Osteoblast (primary cell): ENCODE measurements around the gene SHISA9. TPM values are rescaled to one million over a fixed set of nuclear protein-coding genes. Genes with fewer than 3 reads are reported as not detected.

ENCODE experiments used
- DNase-seq: peaks from one replicate; pipeline ENCODE4 v3.0.0; 2011; ENCODE audit warnings: low spot score, mixed read lengths; ENCODE audit not compliant: insufficient read length; ENCODE audit errors: missing footprints
- H2AFZ ChIP-seq: 2 replicates; pipeline ENCODE4 v1.6.0; 2011; ENCODE audit warnings: mild to moderate bottlenecking, low read length
- H3K27ac ChIP-seq: 2 replicates; pipeline ENCODE4 v1.5.1; 2011; ENCODE audit warnings: mild to moderate bottlenecking, low read depth, low read length, moderate library complexity
- H3K27me3 ChIP-seq: 2 replicates; pipeline ENCODE4 v1.6.0; 2012; ENCODE audit warnings: mild to moderate bottlenecking, control low read depth, inconsistent platforms, low read length, moderate library complexity; ENCODE audit not compliant: insufficient read depth
- H3K36me3 ChIP-seq: 2 replicates; pipeline ENCODE4 v1.5.1; 2011; ENCODE audit warnings: mild to moderate bottlenecking, low read length, control low read depth, moderate library complexity; ENCODE audit not compliant: insufficient read depth
- H3K4me1 ChIP-seq: 2 replicates; pipeline ENCODE4 v1.5.1; 2011; ENCODE audit warnings: mild to moderate bottlenecking, low read length, control low read depth, moderate library complexity; ENCODE audit not compliant: insufficient read depth
- H3K4me2 ChIP-seq: 2 replicates; pipeline ENCODE4 v1.6.0; 2011; ENCODE audit warnings: mild to moderate bottlenecking, low read length; ENCODE audit not compliant: insufficient read depth
- H3K4me3 ChIP-seq: fragments of 200-600 bp; sonication (generic); 3 replicates; pipeline ENCODE4 v1.5.1; 2012; ENCODE audit warnings: mild to moderate bottlenecking, low read length, inconsistent platforms; ENCODE audit not compliant: insufficient read depth
- H3K79me2 ChIP-seq: 2 replicates; pipeline ENCODE4 v1.6.0; 2012; ENCODE audit warnings: mild to moderate bottlenecking, low read length, control low read depth, inconsistent platforms; ENCODE audit not compliant: insufficient read depth
- H3K9me3 ChIP-seq: 2 replicates; pipeline ENCODE4 v1.5.1; 2011; ENCODE audit warnings: low read depth, low read length, control low read depth
- H4K20me1 ChIP-seq: 2 replicates; pipeline ENCODE4 v1.6.0; 2012; ENCODE audit warnings: mild to moderate bottlenecking, low read length, control low read depth; ENCODE audit not compliant: insufficient read depth
- CTCF ChIP-seq: IDR thresholded peaks from 2 replicates; pipeline ENCODE4 v1.5.1; 2011; ENCODE audit warnings: mild to moderate bottlenecking, low read depth, low read length, moderate library complexity; ENCODE audit errors: extremely low read depth
- total RNA-seq: library from RNA; depleted of rRNA; stranded (reverse); fragments of >200 nt; gene quantifications from 2 replicates; pipeline ENCODE4 v1.2.3, GENCODE V29; 2012

Gene SHISA9
- total RNA-seq, 1 donor: under 0.01 TPM

- no peaks in the 10 kb centered on the region for H3K79me2 ChIP-seq
- no peak for TF ChIP-seq CTCF
- no peak overlapping the region for H3K4me3 ChIP-seq
- H3K27ac ChIP-seq: no peak overlapping the region
- H3K4me1 ChIP-seq: no peaks in the 10 kb centered on the region
- no peaks in the 10 kb centered on the region for H3K36me3 ChIP-seq
- H3K27me3 ChIP-seq: no peaks in the 10 kb centered on the region
- no peaks in the 10 kb centered on the region for H3K9me3 ChIP-seq
- DNase-seq: no peak
- H4K20me1 ChIP-seq: no peaks in the 10 kb centered on the region
- H3K4me2 ChIP-seq: no peak overlapping the region
- no peak overlapping the region for H2AFZ ChIP-seq
Observed at GRCh38 chr16:12942861-12943260, 41.5 kb downstream of the SHISA9 start.

- Histone ChIP-seq H4K20me1 (no peaks in the 10 kb centered on the region), H3K4me3 (no peak overlapping the region), H2AFZ (no peak overlapping the region), H3K4me1 (no peaks in the 10 kb centered on the region), H3K27ac (no peak overlapping the region), H3K27me3 (no peaks in the 10 kb centered on the region), H3K79me2 (no peaks in the 10 kb centered on the region), H3K9me3 (no peaks in the 10 kb centered on the region), H3K36me3 (no peaks in the 10 kb centered on the region), H3K4me2 (no peak overlapping the region)
- no peak for TF ChIP-seq CTCF
- DNase-seq: no peak
Observed at GRCh38 chr16:12944300-12944699, 42.9 kb downstream of the SHISA9 start.

- Histone ChIP-seq H2AFZ (no peak overlapping the region), H3K27ac (no peak overlapping the region), H3K9me3 (no peaks in the 10 kb centered on the region), H3K27me3 (no peaks in the 10 kb centered on the region), H3K4me3 (no peak overlapping the region), H3K36me3 (no peaks in the 10 kb centered on the region), H3K4me2 (no peak overlapping the region), H4K20me1 (no peaks in the 10 kb centered on the region), H3K4me1 (no peaks in the 10 kb centered on the region), H3K79me2 (no peaks in the 10 kb centered on the region)
- no peak for TF ChIP-seq CTCF
- no peak for DNase-seq
Observed at GRCh38 chr16:12951392-12951791, 50.0 kb downstream of the SHISA9 start.

- Histone ChIP-seq H3K9me3 (no peaks in the 10 kb centered on the region), H3K4me2 (no peak overlapping the region), H2AFZ (no peak overlapping the region), H3K27me3 (no peaks in the 10 kb centered on the region), H3K4me1 (no peaks in the 10 kb centered on the region), H3K79me2 (no peaks in the 10 kb centered on the region), H3K27ac (no peak overlapping the region), H3K4me3 (no peak overlapping the region), H3K36me3 (no peaks in the 10 kb centered on the region), H4K20me1 (no peaks in the 10 kb centered on the region)
- no peak for TF ChIP-seq CTCF
- DNase-seq: no peak
Observed at GRCh38 chr16:12951976-12952375, 50.6 kb downstream of the SHISA9 start.
